ENCODE measurements around the gene CTIF.

Gene CTIF

DNA sequence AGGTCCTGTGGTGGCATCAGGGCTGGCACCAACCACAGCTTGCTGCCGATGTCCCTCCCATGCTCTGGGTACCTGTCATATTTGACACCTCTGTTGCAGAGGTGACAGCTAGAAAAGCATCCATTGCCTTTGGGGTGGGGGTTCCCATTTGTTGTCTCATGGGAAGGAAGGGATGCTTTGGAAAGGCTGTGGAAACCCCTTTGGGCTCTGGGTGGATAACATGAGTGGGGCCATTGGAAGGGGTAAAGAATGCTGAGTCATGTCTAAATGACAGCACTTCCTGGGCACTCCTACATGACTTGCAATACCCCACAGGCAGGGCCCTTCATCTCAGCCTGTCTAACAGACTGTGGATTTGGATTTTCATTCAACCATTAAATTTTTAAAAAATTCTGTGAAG, 27.8 kb downstream of the CTIF start:
- no peaks in the 10 kb centered on the region for H3K9me3 Mint-ChIP-seq
- no peak overlapping the region for H3K4me3 Mint-ChIP-seq
- H3K4me1 Mint-ChIP-seq (ENCODE audit: low read depth), result peaks cover 35% of the 10 kb centered on the region
- no peak overlapping the region for H3K27ac Mint-ChIP-seq
- no peaks in the 10 kb centered on the region for H3K27me3 Mint-ChIP-seq
- H3K36me3 Mint-ChIP-seq (ENCODE audit: low read depth), result peaks cover 5% of the 10 kb centered on the region
- intact Hi-C loops (cut with micrococcal nuclease), result no loop called here

DNA sequence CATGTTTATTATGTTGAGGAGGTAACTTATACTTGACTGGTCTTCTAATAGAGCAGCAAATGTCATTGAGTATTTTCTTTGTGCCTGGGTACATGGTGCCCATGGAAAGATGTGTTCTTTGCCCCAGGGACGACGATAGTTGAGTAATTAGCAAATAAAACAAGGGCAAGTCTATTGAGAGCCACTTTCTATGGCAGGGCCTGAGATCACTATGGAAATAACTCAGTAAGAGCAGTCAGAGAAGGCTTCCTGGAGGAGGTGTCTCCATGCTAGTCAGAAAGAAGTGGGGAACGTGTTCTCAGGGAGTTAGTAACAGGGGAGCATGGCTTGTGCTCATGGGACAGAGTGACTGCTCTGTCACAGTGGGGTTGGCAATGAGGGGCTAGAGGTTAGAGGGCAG, 28.6 kb downstream of the CTIF start:
- no peaks in the 10 kb centered on the region for H3K27me3 Mint-ChIP-seq
- no peak overlapping the region for H3K27ac Mint-ChIP-seq
- no peak overlapping the region for H3K4me3 Mint-ChIP-seq
- intact Hi-C loops (cut with micrococcal nuclease), result no loop called here
- H3K36me3 Mint-ChIP-seq (ENCODE audit: low read depth), result peaks cover 5% of the 10 kb centered on the region
- H3K9me3 Mint-ChIP-seq, result no peaks in the 10 kb centered on the region
- peaks cover 41% of the 10 kb centered on the region for H3K4me1 Mint-ChIP-seq (ENCODE audit: low read depth)

DNA sequence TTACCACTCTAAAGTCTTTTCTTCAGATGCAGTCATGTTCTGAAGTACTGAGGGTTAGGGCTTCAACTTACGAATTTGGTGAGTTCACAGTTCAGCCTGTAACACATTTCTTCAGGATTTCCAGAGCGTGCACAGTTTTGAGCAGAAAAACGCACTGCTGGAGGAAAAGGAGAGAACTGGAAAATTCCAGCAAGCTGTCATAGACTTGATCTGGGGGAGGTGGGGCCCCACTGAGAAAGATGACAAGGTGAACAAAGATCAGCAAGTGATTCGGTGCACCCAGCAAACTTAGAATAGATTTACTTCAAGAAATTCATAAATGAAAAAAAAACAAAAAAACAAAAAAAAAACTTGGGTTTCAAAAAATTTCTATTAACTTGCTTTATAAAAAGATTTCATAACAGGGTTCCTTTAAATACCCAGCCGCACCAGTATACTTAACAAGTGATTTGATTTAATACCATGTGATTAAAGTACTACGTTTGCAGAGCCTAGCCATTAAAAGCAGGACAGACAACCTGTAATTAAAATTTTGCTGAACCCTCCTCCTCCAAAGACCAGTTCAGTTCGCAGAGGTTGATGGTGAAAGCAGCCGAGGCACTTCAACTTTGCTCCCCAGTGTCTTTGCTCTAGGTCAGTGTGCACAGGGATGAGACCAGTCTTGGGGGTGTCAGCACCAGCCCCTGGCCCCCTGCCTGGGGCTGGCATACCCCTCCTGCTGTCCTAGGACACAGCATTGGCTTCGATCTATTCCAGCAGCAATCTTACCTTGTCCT, 30.5 kb downstream of the CTIF start:
- H3K9me3 Mint-ChIP-seq, result no peaks in the 10 kb centered on the region

DNA sequence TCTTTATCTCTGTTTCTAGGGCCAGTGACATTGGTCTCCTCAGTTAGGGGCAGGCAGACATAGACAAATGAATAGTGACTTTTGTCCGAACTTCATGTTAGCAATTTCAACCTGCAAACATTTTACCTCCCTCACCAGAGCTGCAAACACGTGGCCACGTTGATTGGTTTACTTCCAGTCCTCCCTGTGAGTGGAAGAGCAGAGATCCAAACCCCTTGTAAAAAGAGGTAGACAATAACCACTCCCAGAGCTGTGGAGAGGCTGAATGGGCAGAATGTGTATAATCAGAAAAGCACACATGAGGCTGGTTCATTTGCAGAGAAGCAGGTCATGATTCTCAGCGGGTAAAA, 31.1 kb downstream of the CTIF start:
- Mint-ChIP-seq H3K27ac (no peak overlapping the region), H3K36me3 (ENCODE audit: low read depth) (peaks cover 5% of the 10 kb centered on the region), H3K9me3 (no peaks in the 10 kb centered on the region), H3K4me3 (no peak overlapping the region), H3K4me1 (ENCODE audit: low read depth) (peaks cover 24% of the 10 kb centered on the region), H3K27me3 (no peaks in the 10 kb centered on the region)
- intact Hi-C loops (cut with micrococcal nuclease), result no loop called here

More for the DNA sequence above, 30.5 kb downstream of the CTIF start:
- Mint-ChIP-seq H3K4me1 (ENCODE audit: low read depth) (peaks cover 24% of the 10 kb centered on the region), H3K27me3 (no peaks in the 10 kb centered on the region), H3K4me3 (no peak overlapping the region), H3K36me3 (ENCODE audit: low read depth) (peaks cover 5% of the 10 kb centered on the region), H3K27ac (no peak overlapping the region)
- intact Hi-C loops (cut with micrococcal nuclease), result no loop called here

DNA sequence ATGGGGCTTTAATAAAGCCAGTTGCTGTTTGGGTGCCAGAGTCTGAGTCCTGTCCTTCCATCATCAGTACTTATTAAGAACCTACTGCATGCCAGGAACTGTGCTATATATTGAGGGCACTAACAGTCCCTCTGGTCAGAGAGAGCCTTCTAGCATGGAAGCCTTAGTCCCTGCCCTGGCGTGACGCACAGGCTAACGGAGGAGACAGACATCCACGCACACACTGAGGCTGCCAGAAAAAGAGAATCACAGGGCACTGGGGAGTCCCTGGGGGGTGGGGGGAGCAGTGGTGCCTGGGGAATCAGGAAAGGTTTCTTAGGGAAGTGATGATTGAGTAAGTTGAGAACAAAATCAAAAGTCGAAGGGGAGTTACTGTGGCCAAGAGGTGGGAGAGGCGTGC, 31.5 kb downstream of the CTIF start:
- H3K36me3 Mint-ChIP-seq (ENCODE audit: low read depth), result peaks cover 5% of the 10 kb centered on the region
- intact Hi-C loops (cut with micrococcal nuclease), result no loop called here
- H3K4me3 Mint-ChIP-seq, result no peak overlapping the region
- no peaks in the 10 kb centered on the region for H3K27me3 Mint-ChIP-seq
- no peak overlapping the region for H3K27ac Mint-ChIP-seq
- H3K9me3 Mint-ChIP-seq, result no peaks in the 10 kb centered on the region
- H3K4me1 Mint-ChIP-seq (ENCODE audit: low read depth), result peaks cover 24% of the 10 kb centered on the region

DNA sequence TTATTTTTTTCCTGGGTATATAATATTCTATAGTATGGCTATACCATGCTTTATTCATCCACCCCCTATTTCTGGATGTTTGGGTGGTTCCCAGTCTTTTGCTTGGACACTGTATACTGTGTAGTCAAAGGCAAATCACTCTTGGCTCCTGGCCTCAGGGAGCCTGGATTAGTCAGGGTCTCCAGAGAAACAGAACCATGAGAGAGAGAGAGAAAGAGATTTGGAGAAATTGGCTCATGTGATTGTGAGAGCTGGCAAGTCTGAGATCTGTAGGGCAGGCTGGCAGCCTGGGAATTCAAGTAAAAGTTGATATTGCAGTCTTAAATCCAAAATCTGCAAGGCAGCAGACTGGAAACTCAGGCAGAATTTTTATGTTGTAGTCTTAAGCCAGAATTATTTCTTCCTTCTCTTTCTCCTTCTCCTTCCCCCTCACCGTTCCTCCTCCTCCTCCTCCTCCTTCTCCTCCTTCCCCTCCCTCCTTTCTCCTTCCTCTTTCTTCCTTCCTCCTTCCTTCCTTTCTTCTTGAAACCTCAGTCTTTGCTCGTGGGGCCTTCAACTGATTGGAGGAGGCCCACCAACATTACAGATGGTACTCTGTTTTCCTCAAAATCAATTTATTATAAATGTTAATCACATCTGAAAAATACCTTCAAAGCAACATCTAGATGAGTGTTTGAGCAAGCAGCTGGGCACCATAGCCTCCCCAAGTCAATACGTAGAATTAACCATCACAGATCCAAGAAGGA, 33.0 kb downstream of the CTIF start:
- Mint-ChIP-seq H3K27me3 (no peaks in the 10 kb centered on the region), H3K9me3 (no peaks in the 10 kb centered on the region), H3K36me3 (ENCODE audit: low read depth) (peaks cover 14% of the 10 kb centered on the region), H3K4me3 (no peak overlapping the region), H3K4me1 (ENCODE audit: low read depth) (peaks cover 19% of the 10 kb centered on the region), H3K27ac (peak overlapping the region; percentile 44)
- intact Hi-C loops (cut with micrococcal nuclease), result no loop called here

DNA sequence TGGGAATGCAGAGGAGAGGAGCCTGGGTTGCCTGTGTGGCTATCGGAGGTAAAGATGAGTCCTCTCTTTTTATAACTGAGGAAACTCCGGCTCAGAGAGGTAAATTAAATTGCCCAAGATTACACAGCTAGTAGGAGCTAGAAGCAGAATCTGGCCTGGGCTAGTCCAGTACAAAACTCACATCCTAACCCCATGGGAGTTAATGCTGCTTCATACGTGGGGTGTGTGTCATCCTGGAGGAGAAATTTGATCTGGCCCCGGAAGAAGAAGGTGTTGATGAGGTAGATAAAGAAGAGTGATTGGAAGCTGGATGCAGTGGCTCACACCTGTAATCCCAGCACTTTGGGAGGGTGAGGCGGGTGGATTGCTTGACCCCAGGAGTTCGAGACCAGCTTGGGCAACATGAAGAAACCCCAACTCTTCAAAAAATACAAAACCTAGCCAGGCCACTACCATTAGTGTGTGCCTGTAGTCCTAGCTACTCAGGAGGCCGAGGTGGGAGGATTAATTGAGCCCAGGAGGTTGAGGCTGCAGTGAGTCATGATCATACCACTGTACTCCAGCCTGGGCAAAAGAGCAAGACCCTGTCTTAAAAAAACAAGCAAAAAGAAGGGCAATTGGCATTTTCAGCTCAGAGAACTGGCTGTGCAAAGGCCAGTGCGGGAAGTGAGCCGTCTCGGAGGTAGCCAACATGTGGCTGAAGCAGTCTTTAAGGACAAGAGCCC, 33.7 kb downstream of the CTIF start:
- H3K9me3 Mint-ChIP-seq, result peaks cover 4% of the 10 kb centered on the region
- intact Hi-C loops (cut with micrococcal nuclease), result no loop called here
- H3K4me3 Mint-ChIP-seq, result no peak overlapping the region
- H3K27me3 Mint-ChIP-seq, result no peaks in the 10 kb centered on the region
- peak overlapping the region; percentile 44 for H3K27ac Mint-ChIP-seq
- peaks cover 19% of the 10 kb centered on the region for H3K4me1 Mint-ChIP-seq (ENCODE audit: low read depth)
- peaks cover 18% of the 10 kb centered on the region for H3K36me3 Mint-ChIP-seq (ENCODE audit: low read depth)

DNA sequence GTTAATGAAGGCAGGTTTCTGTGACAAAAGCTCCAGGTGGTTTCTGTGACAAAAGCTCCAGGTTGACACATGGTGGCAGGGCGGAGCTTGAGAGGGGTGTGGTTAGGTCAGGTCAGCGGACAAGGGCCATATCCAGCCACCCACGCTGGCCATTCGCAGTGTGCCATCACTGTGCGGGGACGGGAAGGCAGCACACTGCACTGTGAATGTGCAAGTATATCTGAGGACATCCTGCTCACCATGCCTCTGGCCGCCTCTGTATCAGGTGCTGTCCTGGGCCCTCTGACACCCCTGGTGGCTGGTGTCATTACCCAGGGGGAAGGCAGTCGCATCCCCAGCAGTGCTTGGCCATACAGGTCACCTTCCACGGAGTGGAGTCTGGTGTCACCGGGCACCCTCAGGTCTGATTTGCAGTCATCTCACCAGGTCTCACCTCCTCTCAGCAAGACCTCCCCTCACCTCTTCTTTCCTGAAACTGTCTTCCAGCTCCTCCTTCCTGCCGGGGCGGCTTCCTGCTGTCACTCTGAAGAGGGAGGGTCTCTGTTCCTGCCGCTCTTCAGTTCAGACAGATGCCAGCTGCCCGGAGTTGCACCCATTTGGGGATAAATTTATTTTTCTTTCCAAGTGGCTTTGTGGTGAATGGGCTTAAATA, 34.9 kb downstream of the CTIF start:
- Mint-ChIP-seq H3K27me3 (no peaks in the 10 kb centered on the region), H3K27ac (no peak overlapping the region), H3K4me1 (ENCODE audit: low read depth) (peaks cover 19% of the 10 kb centered on the region), H3K36me3 (ENCODE audit: low read depth) (peaks cover 19% of the 10 kb centered on the region), H3K9me3 (peaks cover 12% of the 10 kb centered on the region), H3K4me3 (no peak overlapping the region)
- intact Hi-C loops (cut with micrococcal nuclease), result no loop called here

DNA sequence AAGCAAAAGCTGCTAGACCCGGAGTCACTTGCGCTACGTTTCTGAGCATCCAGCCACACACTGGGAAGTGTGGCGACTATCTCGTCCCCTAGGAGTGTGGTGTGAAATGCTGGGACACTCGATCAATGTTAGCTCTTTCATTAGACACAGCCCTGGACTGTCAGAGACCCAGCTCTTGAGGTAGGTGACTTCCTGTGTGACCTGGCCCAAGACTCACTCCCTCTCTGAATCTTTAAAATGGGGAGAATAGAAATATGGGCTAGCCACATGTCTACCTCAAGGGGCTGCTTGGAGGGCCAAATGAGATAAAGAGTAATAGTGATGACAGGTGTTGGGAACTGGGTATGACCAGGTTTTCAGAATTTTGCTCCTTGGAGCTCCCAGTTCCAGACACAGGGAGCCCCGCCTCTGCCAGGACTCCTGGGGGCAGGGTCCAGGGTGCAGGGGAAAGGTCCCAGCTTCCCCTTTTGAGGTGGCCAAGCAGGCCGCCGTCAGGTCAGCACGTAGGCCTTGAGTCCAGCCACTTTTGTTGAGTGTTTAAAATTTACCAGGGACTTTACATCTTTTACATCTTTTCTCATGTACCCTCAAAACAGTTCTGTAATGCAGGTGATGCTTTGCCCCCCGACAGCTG, 36.0 kb downstream of the CTIF start:
- Mint-ChIP-seq H3K4me3 (no peak overlapping the region), H3K36me3 (ENCODE audit: low read depth) (peaks cover 19% of the 10 kb centered on the region), H3K9me3 (peaks cover 12% of the 10 kb centered on the region), H3K4me1 (ENCODE audit: low read depth) (peaks cover 17% of the 10 kb centered on the region), H3K27me3 (no peaks in the 10 kb centered on the region), H3K27ac (no peak overlapping the region)
- intact Hi-C loops (cut with micrococcal nuclease), result no loop called here

DNA sequence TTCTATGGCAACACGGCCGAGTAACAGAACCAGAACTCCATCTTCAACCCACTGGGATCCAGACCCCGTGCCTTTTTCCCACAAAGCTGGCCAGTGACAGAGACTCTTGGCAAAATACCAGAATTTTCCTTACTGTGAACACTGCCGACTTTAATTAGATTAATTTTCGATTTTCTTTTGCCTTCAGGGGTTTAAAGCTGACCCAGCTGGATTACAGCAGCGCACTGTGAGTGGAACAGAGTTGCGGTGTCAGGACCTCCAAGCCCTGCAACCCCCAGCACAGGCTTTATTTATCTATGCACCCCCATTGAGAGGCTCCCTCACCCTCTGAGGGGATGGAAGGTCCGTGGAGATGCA, 36.4 kb downstream of the CTIF start:
- no peaks in the 10 kb centered on the region for H3K27me3 Mint-ChIP-seq
- peaks cover 19% of the 10 kb centered on the region for H3K36me3 Mint-ChIP-seq (ENCODE audit: low read depth)
- intact Hi-C loops (cut with micrococcal nuclease), result no loop called here
- no peak overlapping the region for H3K4me3 Mint-ChIP-seq
- H3K27ac Mint-ChIP-seq, result no peak overlapping the region
- peaks cover 12% of the 10 kb centered on the region for H3K9me3 Mint-ChIP-seq
- peaks cover 14% of the 10 kb centered on the region for H3K4me1 Mint-ChIP-seq (ENCODE audit: low read depth)

DNA sequence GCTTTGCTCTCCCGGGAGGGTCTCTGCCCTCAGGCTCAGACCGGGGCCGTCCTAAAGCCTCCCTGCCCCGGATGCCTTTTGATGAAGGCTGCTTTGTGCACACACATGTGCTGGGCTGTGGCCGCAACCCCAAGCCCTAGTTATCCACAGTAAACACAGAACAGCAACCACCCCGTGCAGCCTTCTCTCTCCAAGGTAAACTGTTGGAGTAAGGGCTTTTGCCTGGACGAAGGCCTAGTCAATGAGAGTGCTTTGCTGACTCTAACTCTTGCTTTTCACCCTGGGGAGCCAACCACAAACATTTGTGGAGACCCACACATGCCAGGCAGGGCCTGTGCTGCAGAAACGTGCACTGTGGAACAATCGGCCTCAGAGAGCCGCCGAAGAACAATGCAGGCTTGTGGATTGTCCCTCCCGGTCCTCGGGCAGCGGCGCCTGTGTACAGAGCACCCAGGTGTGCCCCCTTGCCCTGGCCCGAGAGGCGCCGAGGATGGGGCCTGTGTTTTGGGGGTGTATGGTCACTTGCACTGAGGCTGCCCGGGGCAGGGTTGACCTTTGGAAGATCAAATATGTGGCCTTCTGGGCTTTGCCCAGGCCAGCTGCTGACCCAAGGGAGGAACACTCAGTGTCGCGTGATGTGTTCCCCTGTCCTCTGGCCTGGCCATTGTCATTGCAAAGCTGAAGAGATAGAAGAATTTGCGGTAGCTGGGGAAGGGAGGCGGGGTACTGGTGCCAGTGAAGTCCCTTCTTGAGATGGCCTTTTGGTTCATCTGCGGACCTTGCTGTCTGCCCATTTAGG, 37.0 kb downstream of the CTIF start:
- H3K36me3 Mint-ChIP-seq (ENCODE audit: low read depth), result peaks cover 19% of the 10 kb centered on the region
- H3K4me1 Mint-ChIP-seq (ENCODE audit: low read depth), result peaks cover 9% of the 10 kb centered on the region
- H3K27me3 Mint-ChIP-seq, result no peaks in the 10 kb centered on the region
- H3K27ac Mint-ChIP-seq, result no peak overlapping the region
- intact Hi-C loops (cut with micrococcal nuclease), result no loop called here
- no peak overlapping the region for H3K4me3 Mint-ChIP-seq
- peaks cover 12% of the 10 kb centered on the region for H3K9me3 Mint-ChIP-seq

DNA sequence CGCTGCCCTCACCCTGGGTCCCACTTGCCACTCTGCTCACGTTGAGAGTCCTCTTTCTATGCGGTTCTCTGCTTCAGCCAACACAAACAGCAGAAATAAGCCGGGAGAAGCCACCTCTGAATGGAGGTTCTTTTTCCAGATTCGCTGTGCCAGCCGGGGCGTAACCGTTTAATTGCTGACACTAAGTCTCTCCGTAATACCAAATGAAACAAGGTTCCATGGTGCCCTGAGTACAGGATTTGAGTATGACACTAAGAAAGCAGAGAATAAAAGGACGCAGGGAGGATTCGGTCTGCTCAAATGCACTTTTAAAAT, 37.6 kb downstream of the CTIF start:
- H3K4me3 Mint-ChIP-seq, result no peak overlapping the region
- H3K36me3 Mint-ChIP-seq (ENCODE audit: low read depth), result peaks cover 19% of the 10 kb centered on the region
- H3K4me1 Mint-ChIP-seq (ENCODE audit: low read depth), result peaks cover 8% of the 10 kb centered on the region
- peaks cover 12% of the 10 kb centered on the region for H3K9me3 Mint-ChIP-seq
- intact Hi-C loops (cut with micrococcal nuclease), result no loop called here
- no peak overlapping the region for H3K27ac Mint-ChIP-seq
- no peaks in the 10 kb centered on the region for H3K27me3 Mint-ChIP-seq

DNA sequence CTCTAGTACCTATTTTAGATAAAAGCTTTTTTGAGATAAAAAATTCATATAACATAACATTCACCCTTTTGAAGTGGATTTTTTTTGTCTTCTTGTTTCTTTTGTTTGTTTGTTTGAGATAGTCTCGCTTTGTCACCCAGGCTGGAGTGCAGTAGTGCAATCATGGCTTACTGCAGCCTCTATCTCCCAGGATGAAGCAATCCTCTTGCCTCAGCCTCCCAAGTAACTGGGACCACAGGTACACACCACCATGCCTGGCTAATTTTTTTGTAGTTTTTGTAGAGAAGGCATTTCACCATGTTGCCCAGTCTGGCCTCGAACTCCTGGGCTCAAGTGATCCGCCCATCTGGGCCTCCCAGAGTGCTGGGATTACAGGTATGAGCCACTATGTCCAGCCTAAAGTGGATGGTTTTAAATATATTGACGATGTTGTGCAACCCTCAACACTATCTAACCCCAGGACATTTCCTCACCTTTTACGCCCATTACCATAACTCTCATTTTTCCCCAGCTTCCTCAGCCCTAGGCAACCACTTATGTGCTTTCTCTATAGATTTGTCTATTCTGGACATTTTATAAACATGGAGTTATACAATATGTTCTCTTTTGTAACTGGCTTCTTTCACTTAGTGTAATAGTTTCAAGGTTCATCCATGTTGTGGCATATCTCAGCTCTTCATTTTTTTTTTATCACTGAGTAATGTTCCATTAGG, 38.8 kb downstream of the CTIF start:
- Mint-ChIP-seq H3K4me3 (no peak overlapping the region), H3K27ac (no peak overlapping the region), H3K4me1 (ENCODE audit: low read depth) (no peaks in the 10 kb centered on the region), H3K27me3 (no peaks in the 10 kb centered on the region), H3K9me3 (peaks cover 12% of the 10 kb centered on the region), H3K36me3 (ENCODE audit: low read depth) (peaks cover 19% of the 10 kb centered on the region)
- intact Hi-C loops (cut with micrococcal nuclease), result no loop called here
